Trophoblast cell (in vitro differentiated cells and primary cell): ENCODE measurements around the gene TBC1D22A.

Experiments used
- DNase-seq, 2 donors: peaks; one replicate each; pipeline ENCODE4 v3.0.0-alpha.2; 2016
- H2AFZ ChIP-seq: 2 replicates; pipeline ENCODE4 v1.6.1; 2013; ENCODE audit warnings: low read length, moderate library complexity, mild to moderate bottlenecking; ENCODE audit not compliant: insufficient read depth, poor library complexity
- H2AK5ac ChIP-seq: 2 replicates; pipeline ENCODE4 v1.6.1; 2013; ENCODE audit warnings: mild to moderate bottlenecking, low read length
- H2BK120ac ChIP-seq: 2 replicates; pipeline ENCODE4 v1.6.1; 2013; ENCODE audit warnings: low read length, mild to moderate bottlenecking, moderate library complexity; ENCODE audit not compliant: insufficient read depth, poor library complexity
- H2BK12ac ChIP-seq: 2 replicates; pipeline ENCODE4 v1.6.1; 2013; ENCODE audit warnings: mild to moderate bottlenecking, low read length, moderate library complexity
- H2BK5ac ChIP-seq: 2 replicates; pipeline ENCODE4 v1.6.1; 2013; ENCODE audit warnings: low read length, low read depth, moderate library complexity, mild to moderate bottlenecking; ENCODE audit not compliant: poor library complexity
- H3K14ac ChIP-seq: 2 replicates; pipeline ENCODE4 v1.6.1; 2013; ENCODE audit warnings: mild to moderate bottlenecking, low read length
- H3K18ac ChIP-seq: 2 replicates; pipeline ENCODE4 v1.6.1; 2013; ENCODE audit warnings: mild to moderate bottlenecking, low read length
- H3K23ac ChIP-seq: 2 replicates; pipeline ENCODE4 v1.6.1; 2013; ENCODE audit warnings: low read length
- H3K27ac ChIP-seq: 2 replicates; pipeline ENCODE4 v1.5.1; 2013; ENCODE audit warnings: low read depth, mild to moderate bottlenecking, inconsistent platforms, low read length, moderate library complexity
- H3K27me3 ChIP-seq: 2 replicates; pipeline ENCODE4 v1.6.1; 2013; ENCODE audit warnings: inconsistent platforms, mild to moderate bottlenecking, low read length, moderate library complexity; ENCODE audit not compliant: insufficient read depth
- H3K36me3 ChIP-seq, 2 experiments: 1 replicate in 1 of 2; 2 replicates in 1 of 2; pipeline ENCODE4 v1.6.1; 2013; ENCODE audit warnings: low read length in 2 of 2, mild to moderate bottlenecking in 2 of 2, moderate library complexity in 1 of 2; ENCODE audit not compliant: insufficient read depth in 2 of 2, control insufficient read depth in 1 of 2
- H3K4ac ChIP-seq: 2 replicates; pipeline ENCODE4 v1.6.1; 2013; ENCODE audit warnings: low read depth, mild to moderate bottlenecking, low read length, moderate library complexity
- H3K4me1 ChIP-seq, 2 experiments: 1 replicate in 1 of 2; 2 replicates in 1 of 2; pipeline ENCODE4 v1.6.1; 2013; ENCODE audit warnings: low read length in 2 of 2, mild to moderate bottlenecking in 2 of 2, moderate library complexity in 1 of 2; ENCODE audit not compliant: insufficient read depth in 2 of 2, control insufficient read depth in 1 of 2
- H3K4me2 ChIP-seq: 2 replicates; pipeline ENCODE4 v1.6.1; 2013; ENCODE audit warnings: inconsistent platforms, mild to moderate bottlenecking, low read length, moderate library complexity
- H3K4me3 ChIP-seq: 2 replicates; pipeline ENCODE4 v1.5.1; 2013; ENCODE audit warnings: mild to moderate bottlenecking, low read depth, low read length, inconsistent platforms
- H3K79me1 ChIP-seq: one replicate; pipeline ENCODE4 v1.6.1; 2013; ENCODE audit warnings: low read length
- H3K79me2 ChIP-seq: 2 replicates; pipeline ENCODE4 v1.6.1; 2013; ENCODE audit warnings: low read length, mild to moderate bottlenecking; ENCODE audit not compliant: control insufficient read depth, insufficient read depth, poor library complexity
- H3K9ac ChIP-seq: 2 replicates; pipeline ENCODE4 v1.6.1; 2013; ENCODE audit warnings: mild to moderate bottlenecking, low read length
- H3K9me3 ChIP-seq: 2 replicates; pipeline ENCODE4 v1.6.1; 2013; ENCODE audit warnings: low read depth, mild to moderate bottlenecking, control low read depth, inconsistent platforms, low read length; ENCODE audit not compliant: insufficient read depth
- H4K12ac ChIP-seq: 2 replicates; pipeline ENCODE4 v1.6.1; 2013; ENCODE audit warnings: low read depth, mild to moderate bottlenecking, low read length, moderate library complexity
- H4K8ac ChIP-seq: 2 replicates; pipeline ENCODE4 v1.6.1; 2013; ENCODE audit warnings: low read depth, mild to moderate bottlenecking, low read length, moderate library complexity
- H4K91ac ChIP-seq: one replicate; pipeline ENCODE4 v1.6.1; 2013; ENCODE audit warnings: low read depth, mild to moderate bottlenecking, low read length, moderate library complexity
- WGBS: extraction: QIAGEN DNeasy Blood & Tissue Kit; methylation state at CpG from one replicate; pipeline ENCODE4 v1.1.7; 2013; ENCODE audit warnings: missing lambda C conversion rate; ENCODE audit not compliant: insufficient read length, insufficient coverage; ENCODE audit errors: extremely low coverage; 5-methylcytosine and 5-hydroxymethylcytosine counted together

Gene TBC1D22A

DNA sequence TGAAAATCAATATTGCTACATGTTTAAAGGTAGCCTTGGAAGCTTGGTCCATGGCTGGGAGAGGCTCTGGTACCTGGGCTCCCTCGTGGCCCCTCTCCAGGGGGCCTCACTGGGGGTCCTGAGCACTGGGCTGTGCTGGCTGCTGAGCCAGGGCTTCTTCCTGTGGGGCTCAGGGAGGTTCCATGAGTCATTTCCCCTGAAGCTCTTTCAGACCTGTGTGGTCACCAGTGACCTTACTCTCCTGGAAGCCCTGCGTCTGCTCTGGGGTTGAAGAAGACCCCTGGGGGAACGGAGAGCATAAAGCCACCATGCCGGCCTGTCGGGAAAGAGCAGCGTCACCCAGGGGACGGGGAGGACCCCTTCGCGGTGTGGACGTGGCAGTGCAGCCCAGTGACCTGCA is 389.0 kb downstream of the TBC1D22A start:
- peak overlapping the region; percentile 3 for H2BK120ac ChIP-seq
- peak in 1 of 2 donors; percentile 2 for DNase-seq
- H3K36me3 ChIP-seq: no peaks in the 10 kb centered on the region
- H4K8ac ChIP-seq: peak overlapping the region; percentile 32
- H4K91ac ChIP-seq: peak overlapping the region; percentile 21
- no peak overlapping the region for H3K23ac ChIP-seq
- H3K79me2 ChIP-seq: no peaks in the 10 kb centered on the region
- H3K79me1 ChIP-seq: peaks cover 3% of the 10 kb centered on the region
- no peak overlapping the region for H3K4ac ChIP-seq
- no peak overlapping the region for H3K9ac ChIP-seq
- H3K27ac ChIP-seq: no peak overlapping the region
- peaks cover 8 to 10% of the 10 kb centered on the region in 2 experiments for H3K4me1 ChIP-seq
- H3K18ac ChIP-seq: peak overlapping the region; percentile 54
- H3K4me3 ChIP-seq: no peak overlapping the region
- peak overlapping the region; percentile 5 for H2BK5ac ChIP-seq
- WGBS: no CpG with 5 or more reads among the region's 10 CpGs
- H4K12ac ChIP-seq: no peak overlapping the region
- no peaks in the 10 kb centered on the region for H3K9me3 ChIP-seq
- H2AFZ ChIP-seq: no peak overlapping the region
- H2AK5ac ChIP-seq: no peak overlapping the region
- H3K27me3 ChIP-seq: no peaks in the 10 kb centered on the region
- peak overlapping the region; percentile 60 for H3K14ac ChIP-seq
- H3K4me2 ChIP-seq: no peak overlapping the region
- H2BK12ac ChIP-seq: no peak overlapping the region

DNA sequence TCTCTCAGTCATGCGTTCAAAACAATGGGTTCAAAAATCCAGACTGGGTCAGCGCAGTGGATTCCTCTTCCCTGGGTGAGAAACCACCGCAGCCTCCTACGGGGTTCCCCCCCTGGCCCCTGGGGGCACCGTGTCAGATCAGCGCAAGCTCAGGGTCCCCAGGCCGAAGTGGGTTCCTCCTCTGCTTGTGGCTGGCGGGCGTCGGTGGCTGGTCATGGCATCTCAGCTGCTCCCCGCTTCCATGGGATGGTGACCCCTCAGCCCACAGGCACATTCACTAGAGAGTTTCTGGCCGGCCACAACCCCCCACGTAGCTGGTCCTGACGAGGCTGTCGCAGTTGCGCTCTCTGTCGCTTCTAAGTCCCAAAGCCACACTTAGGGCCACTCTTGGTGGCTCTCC is 389.8 kb downstream of the TBC1D22A start:
- H3K79me1 ChIP-seq: peaks cover 3% of the 10 kb centered on the region
- H2BK5ac ChIP-seq: no peak overlapping the region
- no peak overlapping the region for H3K23ac ChIP-seq
- no CpG with 5 or more reads among the region's 17 CpGs for whole genome bisulfite sequencing
- H3K9ac ChIP-seq: no peak overlapping the region
- H3K79me2 ChIP-seq: no peaks in the 10 kb centered on the region
- peaks cover 8 to 10% of the 10 kb centered on the region in 2 experiments for H3K4me1 ChIP-seq
- no peaks in the 10 kb centered on the region for H3K27me3 ChIP-seq
- H2BK12ac ChIP-seq: peak overlapping the region; percentile 25
- H3K27ac ChIP-seq: no peak overlapping the region
- no peak for DNase-seq
- H3K4me2 ChIP-seq: no peak overlapping the region
- no peaks in the 10 kb centered on the region for H3K36me3 ChIP-seq
- H3K4ac ChIP-seq: peak overlapping the region; percentile 14
- no peak overlapping the region for H4K12ac ChIP-seq
- no peak overlapping the region for H2AFZ ChIP-seq
- no peak overlapping the region for H2BK120ac ChIP-seq
- H2AK5ac ChIP-seq: peak overlapping the region; percentile 13
- peak overlapping the region; percentile 21 for H4K91ac ChIP-seq
- H3K14ac ChIP-seq: peak overlapping the region; percentile 20
- H3K9me3 ChIP-seq: no peaks in the 10 kb centered on the region
- H4K8ac ChIP-seq: no peak overlapping the region
- H3K4me3 ChIP-seq: no peak overlapping the region
- H3K18ac ChIP-seq: no peak overlapping the region

DNA sequence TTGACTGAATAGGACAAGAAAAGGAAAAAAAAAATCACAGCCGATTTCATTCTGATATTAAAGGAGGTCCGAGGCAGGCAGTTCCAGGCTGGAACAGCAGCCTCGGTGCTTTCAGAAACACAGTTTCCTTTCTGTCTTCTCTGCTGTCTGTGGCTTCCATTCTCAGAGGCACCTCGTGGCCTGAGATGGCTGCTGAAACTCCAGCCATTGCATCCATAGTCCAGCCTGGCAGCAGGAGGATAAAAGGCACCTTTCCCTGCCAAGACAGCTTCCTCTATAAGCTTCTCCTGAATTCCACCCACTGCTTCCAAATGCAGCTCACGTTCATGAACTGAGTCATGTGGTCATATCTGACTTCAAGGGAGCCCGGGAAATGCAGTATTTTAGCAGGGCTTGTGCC is 390.5 kb downstream of the TBC1D22A start:
- Histone ChIP-seq H3K4ac (no peak overlapping the region), H3K4me1 (peaks cover 8 to 10% of the 10 kb centered on the region in 2 experiments), H3K9me3 (no peaks in the 10 kb centered on the region), H2AFZ (no peak overlapping the region), H3K27me3 (no peaks in the 10 kb centered on the region), H2BK120ac (no peak overlapping the region), H3K14ac (no peak overlapping the region), H3K18ac (no peak overlapping the region), H4K8ac (no peak overlapping the region), H2AK5ac (no peak overlapping the region), H3K4me2 (no peak overlapping the region), H3K79me2 (no peaks in the 10 kb centered on the region), H3K23ac (no peak overlapping the region), H3K79me1 (peaks cover 3% of the 10 kb centered on the region), H4K91ac (no peak overlapping the region), H3K4me3 (no peak overlapping the region), H3K36me3 (no peaks in the 10 kb centered on the region), H2BK12ac (no peak overlapping the region), H4K12ac (no peak overlapping the region), H3K27ac (no peak overlapping the region), H3K9ac (no peak overlapping the region), H2BK5ac (no peak overlapping the region)
- no peak for DNase-seq
- WGBS: no CpG with 5 or more reads among the region's 6 CpGs

DNA sequence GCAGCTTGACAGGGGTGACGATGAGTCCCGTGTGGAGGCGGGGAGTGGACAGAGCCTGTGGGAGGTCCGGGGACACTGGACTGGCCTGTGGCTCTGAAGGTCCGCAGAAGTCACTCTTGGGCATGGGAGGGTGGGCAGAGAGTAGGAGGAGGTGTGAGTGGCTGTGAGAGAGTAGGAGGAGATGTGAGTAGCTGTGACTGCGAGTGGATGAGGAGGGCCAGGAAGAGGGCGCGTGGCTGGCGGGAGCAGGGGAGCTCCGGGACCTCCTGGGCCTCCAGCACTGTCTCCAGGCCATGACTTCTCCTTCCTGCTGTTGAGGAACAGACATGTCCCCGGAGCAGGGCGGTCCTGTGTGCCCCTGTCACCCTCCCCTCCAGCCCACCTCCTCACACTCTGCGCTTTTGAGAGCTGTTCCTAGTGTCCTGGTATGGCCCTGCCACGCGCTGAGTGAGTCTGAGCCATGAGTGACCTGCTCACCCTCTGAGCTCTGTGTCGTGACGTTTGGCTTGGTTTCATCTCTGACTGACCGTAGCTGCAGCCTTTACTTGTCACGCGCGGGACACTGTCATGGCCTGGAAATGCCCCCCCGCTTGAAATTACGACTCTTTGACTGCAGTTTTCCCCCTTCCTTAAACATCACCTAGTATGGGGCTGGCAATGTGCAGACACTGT is 391.5 kb downstream of the TBC1D22A start:
- Histone ChIP-seq H3K27me3 (no peaks in the 10 kb centered on the region), H4K91ac (no peak overlapping the region), H2AFZ (no peak overlapping the region), H2BK120ac (no peak overlapping the region), H3K4me1 (peaks cover 8 to 10% of the 10 kb centered on the region in 2 experiments), H3K14ac (no peak overlapping the region), H2AK5ac (no peak overlapping the region), H3K4ac (no peak overlapping the region), H4K12ac (no peak overlapping the region), H2BK12ac (no peak overlapping the region), H3K79me1 (peaks cover 3% of the 10 kb centered on the region), H2BK5ac (no peak overlapping the region), H3K23ac (no peak overlapping the region), H3K4me3 (no peak overlapping the region), H3K36me3 (peaks cover 0 to 4% of the 10 kb centered on the region in 2 experiments), H3K9ac (no peak overlapping the region), H3K9me3 (no peaks in the 10 kb centered on the region), H4K8ac (no peak overlapping the region), H3K27ac (no peak overlapping the region), H3K79me2 (no peaks in the 10 kb centered on the region), H3K18ac (no peak overlapping the region), H3K4me2 (no peak overlapping the region)
- DNase-seq: no peak
- WGBS: no CpG with 5 or more reads among the region's 23 CpGs
